ENCODE data around the gene TAS2R41.

TAS2R41 gene

GRCh38 chr7:143504215-143504936, 26.7 kb downstream of the TAS2R41 start:
- in situ Hi-C loops (cut with MboI; ENCODE audit: low sequenced_read_pairs, unreplicated experiment): no loop called here

GRCh38 chr7:143504937-143505297, 27.2 kb downstream of the TAS2R41 start:
- in situ Hi-C loops (cut with MboI; ENCODE audit: low sequenced_read_pairs, unreplicated experiment): no loop called here
- DNase-seq (ENCODE audit: low spot score): no peak
- no peak for TF ChIP-seq CTCF (IDR thresholded peaks at IDR 0.05; ENCODE audit: borderline replicate concordance, control extremely low read depth, extremely low read depth, insufficient read depth, missing control alignments)

More at GRCh38 chr7:143504215-143504936, 26.7 kb downstream of the TAS2R41 start:
- DNase-seq (ENCODE audit: low spot score): no peak
- TF ChIP-seq CTCF (IDR thresholded peaks at IDR 0.05; ENCODE audit: borderline replicate concordance, control extremely low read depth, extremely low read depth, insufficient read depth, missing control alignments): no peak

GRCh38 chr7:143505838-143506237, 28.2 kb downstream of the TAS2R41 start:
- no peak for TF ChIP-seq CTCF (IDR thresholded peaks at IDR 0.05; ENCODE audit: borderline replicate concordance, control extremely low read depth, extremely low read depth, insufficient read depth, missing control alignments)
- DNase-seq (ENCODE audit: low spot score): no peak
- in situ Hi-C loops (cut with MboI; ENCODE audit: low sequenced_read_pairs, unreplicated experiment): no loop called here

GRCh38 chr7:143507094-143507518, 29.4 kb downstream of the TAS2R41 start:
- TF ChIP-seq CTCF (IDR thresholded peaks at IDR 0.05; ENCODE audit: borderline replicate concordance, control extremely low read depth, extremely low read depth, insufficient read depth, missing control alignments): no peak
- in situ Hi-C loops (cut with MboI; ENCODE audit: low sequenced_read_pairs, unreplicated experiment): no loop called here
- DNase-seq (ENCODE audit: low spot score): no peak

GRCh38 chr7:143507534-143508055, 29.9 kb downstream of the TAS2R41 start:
- no peak for TF ChIP-seq CTCF (IDR thresholded peaks at IDR 0.05; ENCODE audit: borderline replicate concordance, control extremely low read depth, extremely low read depth, insufficient read depth, missing control alignments)
- in situ Hi-C loops (cut with MboI; ENCODE audit: low sequenced_read_pairs, unreplicated experiment): no loop called here
- no peak for DNase-seq (ENCODE audit: low spot score)

- in situ Hi-C loops (cut with MboI; ENCODE audit: low sequenced_read_pairs, unreplicated experiment): no loop called here
- DNase-seq (ENCODE audit: low spot score): no peak
- no peak for TF ChIP-seq CTCF (IDR thresholded peaks at IDR 0.05; ENCODE audit: borderline replicate concordance, control extremely low read depth, extremely low read depth, insufficient read depth, missing control alignments)
Observed at GRCh38 chr7:143510854-143511592, 33.4 kb downstream of the TAS2R41 start.

Data from GM13976 (cell line).